SK-N-MC (cell line): ENCODE data around the gene GFOD2.

Experiments
- EZH2 ChIP-seq: fragments of 200-600 bp; sonication (generic); IDR thresholded peaks from one replicate; pipeline ENCODE4 v1.6.1; 2017; ENCODE audit warnings: antibody characterized with exemption
- FOXP2 ChIP-seq: optimal IDR thresholded peaks from 2 replicates; pipeline ENCODE3; 2011; ENCODE audit warnings: mild to moderate bottlenecking, moderate library complexity; ENCODE audit not compliant: insufficient read depth; ENCODE audit errors: extremely low read length, control extremely low read depth
- POLR2AphosphoS5 ChIP-seq: IDR thresholded peaks from 2 replicates; pipeline ENCODE4 v1.6.1; 2012; ENCODE audit warnings: mild to moderate bottlenecking, low read depth, low read length, borderline replicate concordance

- TF ChIP-seq POLR2AphosphoS5 (no peak), EZH2 (no peak), FOXP2 (no peak)
These were observed 61.2 kb downstream of the GFOD2 start for GRCh38 chr16:67657751-67658518.
